T-cell (primary cell): ENCODE measurements around the gene TMEM178B. TPM values are rescaled to one million over a fixed set of nuclear protein-coding genes. Genes with fewer than 3 reads are reported as not detected.
"Not testable (repeated sequence)": the region's sequence is repeated elsewhere in the genome, so short reads cannot be mapped to it uniquely, and the experiment has no call there.

Experiments used
- ATAC-seq, 4 experiments: fragments of 200-7000 bp in 3 of 4; fragments of 150-1000 bp in 1 of 4; cut with Tn5 transposase; replicated peaks in 1 of 4; 1 replicate in 3 of 4; 2 replicates in 1 of 4; pipeline ENCODE4 v1.10.0; 2021; ENCODE audit warnings: moderate library complexity in 3 of 4, mild to moderate bottlenecking in 2 of 4, moderate number of reproducible peaks in 1 of 4
- CTCF ChIA-PET, 2 donors: fragments of 300-600 bp; sonication (Branson Sonifier 250); formaldehyde crosslinking; loops; one replicate each; lab custom pipeline; 2022; ENCODE audit warnings: antibody characterized with exemption in 2 of 2; lab: Charles Lee
- POLR2A ChIA-PET, 2 donors: fragments of 300-600 bp; sonication (Branson Sonifier 250); formaldehyde crosslinking; loops; one replicate each; lab custom pipeline; 2022; ENCODE audit warnings: antibody characterized with exemption in 2 of 2; lab: Charles Lee
- DNase-seq, 35 experiments: peaks; one replicate each; pipeline versions ENCODE4 v3.0.0 to v3.0.0-alpha.2; 2013 to 2023
- H3K27ac ChIP-seq: one replicate; pipeline ENCODE4 v1.5.1; 2013; ENCODE audit warnings: low read length
- H3K27me3 ChIP-seq, 2 experiments: replicated peaks in 1 of 2; 1 replicate in 1 of 2; 2 replicates in 1 of 2; pipeline versions ENCODE4 v1.6.1 to v1.7.0; 2013; ENCODE audit warnings: low read length in 1 of 2, mixed read lengths in 1 of 2; ENCODE audit not compliant: control insufficient read depth in 2 of 2, insufficient read depth in 2 of 2; ENCODE audit errors: extremely low read depth in 1 of 2
- H3K36me3 ChIP-seq, 2 donors: 1 replicate in 1 of 2; 2 replicates in 1 of 2; pipeline versions ENCODE4 v1.6.1 to v1.7.0; 2013; ENCODE audit warnings: low read length in 1 of 2; ENCODE audit not compliant: control insufficient read depth in 2 of 2, insufficient read depth in 1 of 2; ENCODE audit errors: extremely low read depth in 1 of 2
- H3K4me1 ChIP-seq, 2 experiments: 1 replicate in 1 of 2; 2 replicates in 1 of 2; pipeline versions ENCODE4 v1.6.1 to v1.7.0; 2013; ENCODE audit warnings: low read length in 2 of 2, mixed read lengths in 1 of 2; ENCODE audit not compliant: insufficient read depth in 2 of 2, control insufficient read depth in 1 of 2; ENCODE audit errors: extremely low read depth in 1 of 2
- H3K4me3 ChIP-seq, 2 donors: 1 replicate in 1 of 2; 2 replicates in 1 of 2; pipeline versions ENCODE4 v1.5.1 to v1.7.0; 2013; ENCODE audit warnings: mild to moderate bottlenecking in 2 of 2, low read length in 1 of 2, moderate library complexity in 1 of 2; ENCODE audit not compliant: control insufficient read depth in 1 of 2; ENCODE audit errors: extremely low read depth in 1 of 2
- H3K9me3 ChIP-seq: 2 replicates; pipeline ENCODE4 v1.7.0; 2013
- H3K27ac Mint-ChIP-seq, 2 donors: one replicate each; pipeline ENCODE4 v1.8.0; 2020 to 2021; ENCODE audit warnings: mild to moderate bottlenecking in 2 of 2, mixed read lengths in 2 of 2
- H3K27me3 Mint-ChIP-seq, 2 donors: one replicate each; pipeline ENCODE4 v1.8.0; 2021 to 2022; ENCODE audit warnings: mixed read lengths in 2 of 2
- H3K36me3 Mint-ChIP-seq: one replicate; pipeline ENCODE4 v1.8.0; 2021; ENCODE audit warnings: mixed read lengths
- H3K4me1 Mint-ChIP-seq, 3 donors: one replicate each; pipeline ENCODE4 v1.8.0; 2020 to 2022; ENCODE audit warnings: mixed read lengths in 3 of 3, mild to moderate bottlenecking in 1 of 3
- H3K4me3 Mint-ChIP-seq, 3 donors: one replicate each; pipeline ENCODE4 v1.8.0; 2020 to 2022; ENCODE audit warnings: mild to moderate bottlenecking in 3 of 3, mixed read lengths in 3 of 3, moderate library complexity in 3 of 3
- H3K9me3 Mint-ChIP-seq, 3 donors: one replicate each; pipeline ENCODE4 v1.8.0; 2020 to 2022; ENCODE audit warnings: mixed read lengths in 3 of 3
- whole genome bisulfite sequencing: methylation state at CpG from one replicate; pipeline ENCODE4 v1.1.5; 2013; ENCODE audit warnings: missing lambda C conversion rate; ENCODE audit not compliant: insufficient coverage; 5-methylcytosine and 5-hydroxymethylcytosine counted together
- total RNA-seq, 35 experiments: library from RNA in 6 of 35; stranded (reverse) in 6 of 35; fragments of 120-200 nt in 1 of 35; gene quantifications; one replicate each; pipeline versions ENCODE4 v1.2.1 to v1.2.4 and lab custom pipeline; 2013 to 2026

The TMEM178B gene
- total RNA-seq, 5 donors from 2014 or later (not counting 1 experiment from before 2014, with no cell fraction given), result 0.14 to 0.86 (median 0.32) TPM

GRCh38 chr7:141324870-141325269 is 251.0 kb downstream of the TMEM178B start:
- H3K4me3 ChIP-seq, result no peak overlapping the region
- no peaks in the 10 kb centered on the region for H3K9me3 ChIP-seq
- POLR2A ChIA-PET, result no interaction called here
- H3K4me1 ChIP-seq, result no peaks in the 10 kb centered on the region
- Mint-ChIP-seq H3K36me3 (no peaks in the 10 kb centered on the region), H3K4me3 (no peak overlapping the region), H3K27ac (no peak overlapping the region), H3K4me1 (no peaks in the 10 kb centered on the region), H3K9me3 (no peaks in the 10 kb centered on the region), H3K27me3 (peaks cover 4 to 12% of the 10 kb centered on the region in 2 donors)
- no peaks in the 10 kb centered on the region for H3K27me3 ChIP-seq
- H3K36me3 ChIP-seq, result no peaks in the 10 kb centered on the region
- no peak for DNase-seq
- no peak for ATAC-seq
- CTCF ChIA-PET, result no interaction called here
- WGBS, result no CpG with 5 or more reads among the region's 3 CpGs
- H3K27ac ChIP-seq, result no peak overlapping the region

GRCh38 chr7:141325275-141325674 is 251.4 kb downstream of the TMEM178B start:
- no peak overlapping the region for H3K4me3 Mint-ChIP-seq
- Histone ChIP-seq H3K4me3 (no peak overlapping the region), H3K4me1 (no peaks in the 10 kb centered on the region), H3K9me3 (no peaks in the 10 kb centered on the region), H3K27me3 (no peaks in the 10 kb centered on the region), H3K36me3 (no peaks in the 10 kb centered on the region), H3K27ac (no peak overlapping the region)
- ChIA-PET POLR2A (no interaction called here), CTCF (no interaction called here)
- no peak for ATAC-seq
- WGBS, result no CpG with 5 or more reads among the region's 2 CpGs
- H3K27me3 Mint-ChIP-seq, result peaks cover 3 to 12% of the 10 kb centered on the region in 2 donors
- H3K9me3 Mint-ChIP-seq, result no peaks in the 10 kb centered on the region
- no peaks in the 10 kb centered on the region for H3K4me1 Mint-ChIP-seq
- no peak overlapping the region for H3K27ac Mint-ChIP-seq
- DNase-seq, result no peak
- H3K36me3 Mint-ChIP-seq, result no peaks in the 10 kb centered on the region

DNA sequence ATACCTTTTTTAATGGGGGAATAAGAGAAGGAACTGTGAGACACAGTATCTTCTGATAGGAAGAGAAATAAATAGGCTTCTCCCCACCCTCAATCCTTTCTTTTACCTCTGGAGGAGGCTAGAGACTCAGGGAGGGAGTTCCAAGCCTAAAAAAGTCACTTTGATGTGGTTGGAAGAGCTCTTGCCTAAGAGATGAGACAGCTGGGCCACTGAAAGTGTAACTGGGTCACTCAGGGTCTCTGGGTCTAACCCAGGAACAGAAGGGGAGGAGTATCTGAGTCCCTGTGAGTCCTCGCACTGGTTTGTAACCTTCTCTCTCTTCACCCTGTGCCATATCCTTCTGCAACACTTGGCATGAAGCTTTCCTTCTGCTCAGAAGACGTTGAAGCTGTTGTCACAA is 254.4 kb downstream of the TMEM178B start:
- Mint-ChIP-seq H3K27me3 (peaks cover 3 to 9% of the 10 kb centered on the region in 2 donors), H3K4me3 (no peak overlapping the region), H3K36me3 (no peaks in the 10 kb centered on the region), H3K27ac (no peak overlapping the region), H3K4me1 (no peaks in the 10 kb centered on the region), H3K9me3 (peaks cover 0 to 4% (median 0%) of the 10 kb centered on the region in 3 donors)
- ATAC-seq (no peak), DNase-seq (no peak)
- Histone ChIP-seq H3K27ac (no peak overlapping the region), H3K27me3 (no peaks in the 10 kb centered on the region), H3K4me3 (no peak overlapping the region), H3K4me1 (no peaks in the 10 kb centered on the region), H3K9me3 (no peaks in the 10 kb centered on the region), H3K36me3 (no peaks in the 10 kb centered on the region)
- POLR2A ChIA-PET, result no interaction called here
- 17% methylated on average over 1 of the region's 2 CpGs for WGBS
- CTCF ChIA-PET, result no interaction called here

- H3K4me1 ChIP-seq, H3K27ac Mint-ChIP-seq, POLR2A ChIA-PET, H3K4me3 Mint-ChIP-seq, H3K36me3 Mint-ChIP-seq, CTCF ChIA-PET, H3K27me3 Mint-ChIP-seq, ATAC-seq, DNase-seq, H3K4me3 ChIP-seq, H3K27ac ChIP-seq, H3K9me3 Mint-ChIP-seq, H3K27me3 ChIP-seq, H3K4me1 Mint-ChIP-seq, H3K9me3 ChIP-seq, H3K36me3 ChIP-seq: not testable (repeated sequence)
- WGBS, result no CpG with 5 or more reads among the region's 2 CpGs
Observed at GRCh38 chr7:141330285-141330684, 256.4 kb downstream of the TMEM178B start.

GRCh38 chr7:141333459-141333858 is 259.6 kb downstream of the TMEM178B start:
- ATAC-seq (no peak), DNase-seq (no peak)
- Histone ChIP-seq H3K27ac (no peak overlapping the region), H3K27me3 (peaks cover 0 to 6% of the 10 kb centered on the region in 2 experiments), H3K9me3 (no peaks in the 10 kb centered on the region), H3K4me1 (no peaks in the 10 kb centered on the region), H3K36me3 (no peaks in the 10 kb centered on the region), H3K4me3 (no peak overlapping the region)
- POLR2A ChIA-PET, result no interaction called here
- peaks cover 5 to 6% of the 10 kb centered on the region in 2 donors for H3K27me3 Mint-ChIP-seq
- CTCF ChIA-PET, result no interaction called here
- H3K9me3 Mint-ChIP-seq, result peaks cover 0 to 9% (median 4%) of the 10 kb centered on the region in 3 donors
- no peak overlapping the region for H3K4me3 Mint-ChIP-seq
- H3K27ac Mint-ChIP-seq, result no peak overlapping the region
- H3K4me1 Mint-ChIP-seq, result no peaks in the 10 kb centered on the region
- WGBS, result 88% methylated on average over 1 of the region's 4 CpGs
- no peaks in the 10 kb centered on the region for H3K36me3 Mint-ChIP-seq

GRCh38 chr7:141335164-141335563 is 261.3 kb downstream of the TMEM178B start:
- no peak for ATAC-seq
- Mint-ChIP-seq H3K36me3 (no peaks in the 10 kb centered on the region), H3K4me3 (no peak overlapping the region), H3K9me3 (peaks cover 0 to 9% (median 4%) of the 10 kb centered on the region in 3 donors), H3K27ac (no peak overlapping the region), H3K4me1 (no peaks in the 10 kb centered on the region), H3K27me3 (peaks cover 5 to 6% of the 10 kb centered on the region in 2 donors)
- H3K4me3 ChIP-seq, result no peak overlapping the region
- H3K27me3 ChIP-seq, result peaks cover 0 to 9% of the 10 kb centered on the region in 2 experiments
- 77% methylated on average over 2 of the region's 4 CpGs for WGBS
- no peaks in the 10 kb centered on the region for H3K36me3 ChIP-seq
- no peaks in the 10 kb centered on the region for H3K4me1 ChIP-seq
- DNase-seq, result no peak
- ChIA-PET CTCF (interaction anchor here in 1 of 2 donors (0.8 kb wide), 1 partner anchor 10 kb away, joined by 4 read pairs; no protein-coding TSS in a partner anchor), POLR2A (no interaction called here)
- no peak overlapping the region for H3K27ac ChIP-seq
- no peaks in the 10 kb centered on the region for H3K9me3 ChIP-seq

DNA sequence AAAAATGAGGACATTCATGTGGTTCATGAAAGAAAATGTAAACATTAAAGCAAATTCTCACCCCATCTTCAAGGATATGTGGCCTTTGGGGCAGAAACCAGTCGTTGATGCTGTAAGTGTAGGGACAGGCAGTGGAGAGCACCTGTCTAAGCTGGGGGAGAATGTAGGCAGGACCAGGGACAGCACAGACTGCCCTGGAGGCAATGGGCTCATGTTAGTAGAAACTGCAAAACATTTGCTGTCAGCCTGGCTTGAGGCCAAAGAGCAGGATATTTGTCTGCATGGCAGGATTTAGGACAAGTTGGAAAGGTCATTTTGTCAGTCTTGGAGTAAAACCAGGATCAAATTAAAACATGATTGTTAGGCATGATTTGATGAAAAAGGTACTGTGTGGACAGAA is 265.7 kb downstream of the TMEM178B start:
- ChIA-PET POLR2A (no interaction called here), CTCF (no interaction called here)
- Histone ChIP-seq H3K4me3 (no peak overlapping the region), H3K27ac (no peak overlapping the region), H3K4me1 (no peaks in the 10 kb centered on the region), H3K9me3 (no peaks in the 10 kb centered on the region), H3K27me3 (peaks cover 0 to 14% of the 10 kb centered on the region in 2 experiments), H3K36me3 (no peaks in the 10 kb centered on the region)
- Mint-ChIP-seq H3K27me3 (peaks cover 4 to 5% of the 10 kb centered on the region in 2 donors), H3K4me3 (no peak overlapping the region), H3K36me3 (no peaks in the 10 kb centered on the region), H3K9me3 (peaks cover 0 to 4% (median 0%) of the 10 kb centered on the region in 3 donors), H3K27ac (no peak overlapping the region), H3K4me1 (no peaks in the 10 kb centered on the region)
- WGBS, result no CpG with 5 or more reads among the region's 1 CpG
- no peak for DNase-seq
- ATAC-seq, result no peak
